HepG2 (cell line): ENCODE data around the gene SLIT3. TPM values are rescaled to one million over a fixed set of nuclear protein-coding genes. Genes with fewer than 3 reads are reported as not detected.

ENCODE experiments used
- ATAC-seq: fragments of 200-7000 bp; cut with Tn5 transposase; 3 replicates; pipeline ENCODE4 v1.9.1; 2020; ENCODE audit warnings: mild to moderate bottlenecking, moderate library complexity
- BruUV-seq: library from RNA; stranded (reverse); fragments of 400-500 nt; replicated peaks from 2 replicates; lab custom pipeline; 2021; lab: Mats Ljungman, UMichigan
- CTCF ChIA-PET: fragments of 300-600 bp; formaldehyde crosslinking; extraction: SDS; loops from one replicate; lab custom pipeline; 2021; ENCODE audit warnings: low total read pairs, inconsistent platforms, low intra/inter-chr PET ratio; lab: Yijun Ruan, JAX
- POLR2A ChIA-PET: fragments of 350-600 bp; sonication (Branson Sonifier 250); formaldehyde crosslinking; loops from one replicate; lab custom pipeline; 2020; ENCODE audit warnings: antibody characterized with exemption, inconsistent platforms; lab: Yijun Ruan, JAX
- DNase-seq: peaks from one replicate; pipeline ENCODE4 v3.0.0-alpha.2; 2015; ENCODE audit warnings: low spot score
- FAIRE-seq: peaks from 3 replicates; lab custom pipeline; 2011; peaks lifted over from hg19 to GRCh38; lab: Jason Lieb, UNC
- H2AFZ ChIP-seq: one replicate; pipeline ENCODE4 v1.6.1; 2011; ENCODE audit warnings: low read length, inconsistent platforms
- H3K27ac ChIP-seq: fragments of 300-600 bp; 3 replicates; pipeline ENCODE4 v1.8.0; 2011; ENCODE audit warnings: mixed run types, mild to moderate bottlenecking, mixed read lengths, low read length, inconsistent platforms; ENCODE audit not compliant: insufficient read depth; ENCODE audit errors: extremely low read length
- H3K27me3 ChIP-seq, 2 experiments: fragments of 200-600 bp in 1 of 2; 2 replicates in 1 of 2; 3 replicates in 1 of 2; pipeline versions ENCODE4 v1.6.0 to v1.8.0; 2011; ENCODE audit warnings: low read length in 2 of 2, mild to moderate bottlenecking in 2 of 2, moderate library complexity in 2 of 2, inconsistent platforms in 1 of 2; ENCODE audit not compliant: insufficient read depth in 2 of 2, control insufficient read depth in 1 of 2
- H3K36me3 ChIP-seq, 2 experiments: fragments of 200-600 bp in 1 of 2; replicated peaks in 1 of 2; 2 replicates in 1 of 2; 3 replicates in 1 of 2; pipeline versions ENCODE4 v1.5.1 to v1.8.0; 2011; ENCODE audit warnings: low read length in 2 of 2, inconsistent platforms in 1 of 2; ENCODE audit not compliant: insufficient read depth in 2 of 2, control insufficient read depth in 1 of 2
- H3K4me1 ChIP-seq: 2 replicates; pipeline ENCODE4 v1.5.1; 2012; ENCODE audit warnings: low read length, inconsistent platforms; ENCODE audit not compliant: insufficient read depth
- H3K4me2 ChIP-seq: 2 replicates; pipeline ENCODE4 v1.6.0; 2011; ENCODE audit warnings: low read depth, low read length, inconsistent platforms
- H3K4me3 ChIP-seq, 3 experiments: fragments of 200-600 bp in 1 of 3; sonication (generic), shearing (Covaris generic) in 1 of 3; replicated peaks in 1 of 3; 2 replicates each; pipeline ENCODE4 v1.5.1; 2011 to 2016; ENCODE audit warnings: low read length in 3 of 3, inconsistent platforms in 2 of 3, low read depth in 2 of 3, mild to moderate bottlenecking in 2 of 3, control low read depth in 1 of 3, mixed read lengths in 1 of 3; ENCODE audit not compliant: insufficient read depth in 1 of 3
- H3K79me2 ChIP-seq: one replicate; pipeline ENCODE4 v1.6.1; 2011; ENCODE audit warnings: low read length, inconsistent platforms; ENCODE audit not compliant: insufficient read depth
- H3K9ac ChIP-seq: 2 replicates; pipeline ENCODE4 v1.6.0; 2011; ENCODE audit warnings: mild to moderate bottlenecking, low read depth, low read length, inconsistent platforms; ENCODE audit not compliant: insufficient read depth
- H3K9me3 ChIP-seq: 2 replicates; pipeline ENCODE4 v1.5.1; 2012; ENCODE audit warnings: mild to moderate bottlenecking, low read length
- H4K20me1 ChIP-seq: 2 replicates; pipeline ENCODE4 v1.6.0; 2011; ENCODE audit warnings: inconsistent platforms, mild to moderate bottlenecking, low read length, moderate library complexity; ENCODE audit not compliant: insufficient read depth
- ERF ChIP-seq: IDR thresholded peaks from 2 replicates; pipeline ENCODE4 v1.6.1; 2018; ENCODE audit warnings: missing biosample characterization, missing genetic modification reagents
- EZH2 ChIP-seq: conservative IDR thresholded peaks from 2 replicates; pipeline ENCODE4 v1.6.1; 2012; ENCODE audit warnings: mild to moderate bottlenecking, low read depth, low read length, moderate library complexity
- GMEB1 ChIP-seq: sonication (generic); formaldehyde crosslinking; IDR thresholded peaks from 2 replicates; pipeline ENCODE4 v1.5.1; 2020; ENCODE audit warnings: missing genetic modification reagents, mild to moderate bottlenecking, borderline replicate concordance
- IRF1 ChIP-seq: sonication (generic); formaldehyde crosslinking; IDR thresholded peaks from 2 replicates; pipeline ENCODE4 v1.4.0; 2020; ENCODE audit warnings: low read depth, mild to moderate bottlenecking, missing genetic modification reagents
- PBX2 ChIP-seq: IDR thresholded peaks from 2 replicates; pipeline ENCODE4 v1.6.1; 2016; ENCODE audit warnings: control low read depth
- PLSCR1 ChIP-seq: sonication (generic); formaldehyde crosslinking; IDR thresholded peaks from 2 replicates; pipeline ENCODE4 v1.5.0; 2020; ENCODE audit warnings: missing genetic modification reagents, mild to moderate bottlenecking, borderline replicate concordance
- TFAP4 ChIP-seq: sonication (generic); IDR thresholded peaks from 2 replicates; pipeline ENCODE4 v1.6.1; 2016; ENCODE audit warnings: low read depth, borderline replicate concordance
- ZNF275 ChIP-seq: sonication (generic); formaldehyde crosslinking; IDR thresholded peaks from 2 replicates; pipeline ENCODE4 v1.8.0; 2022; ENCODE audit warnings: missing genetic modification reagents, mild to moderate bottlenecking, inconsistent platforms, borderline replicate concordance
- ZNF282 ChIP-seq: fragments of 450-650 bp; IDR thresholded peaks from 2 replicates; pipeline ENCODE4 v1.6.1; 2018; ENCODE audit not compliant: partially characterized antibody
- ZNF335 ChIP-seq: sonication (generic); formaldehyde crosslinking; IDR thresholded peaks from 2 replicates; pipeline ENCODE4 v1.4.0; 2020; ENCODE audit warnings: missing genetic modification reagents
- ZNF576 ChIP-seq: sonication (generic); formaldehyde crosslinking; IDR thresholded peaks from 2 replicates; pipeline ENCODE4 v1.4.0; 2020; ENCODE audit warnings: mild to moderate bottlenecking, missing genetic modification reagents
- WGBS: methylation state at CpG from one replicate; pipeline ENCODE4 v1.1.6; 2017; ENCODE audit warnings: low lambda C conversion rate; 5-methylcytosine and 5-hydroxymethylcytosine counted together
- in situ Hi-C: cut with HindIII; loops from 2 replicates; pipeline ENCODE4 v1.10.0; 2017; ENCODE audit warnings: low pct_unique_long_range_greater_than_20kb; ENCODE audit not compliant: extremely low pct_ligation_motif_present
- intact Hi-C: fragments of 100-400 bp; cut with micrococcal nuclease; formaldehyde crosslinking; loops from one replicate; pipeline ENCODE4 v1.10.0; 2022; ENCODE audit not compliant: unreplicated experiment
- polyA plus RNA-seq, 8 experiments: library from polyadenylated mRNA; depleted of rRNA in 3 of 8; stranded (reverse) in 7 of 8; unstranded in 1 of 8; fragments of >200 nt; fragmentation: Illumina TruSeq in 4 of 8; extraction: Trizol in 4 of 8; gene quantifications; 2 replicates each; pipeline versions ENCODE4 v1.2.1 to v1.2.3, GENCODE V29; 2011 to 2016; ENCODE audit warnings: low read depth in 4 of 8, missing spikeins in 1 of 8, mixed read lengths in 1 of 8; ENCODE audit not compliant: insufficient read depth in 1 of 8
- total RNA-seq, 5 experiments: library from RNA; depleted of rRNA; stranded (reverse); fragments of >200 nt; fragmentation: Illumina TruSeq; extraction: Trizol; gene quantifications; 2 replicates each; pipeline ENCODE4 v1.2.3, GENCODE V29; 2016; ENCODE audit warnings: low read depth in 1 of 5

The SLIT3 gene
- total and polyA plus RNA-seq, 2 of the 13 experiments (the other 11 are each of a cell fraction or from before 2014, with no cell fraction given): not detected

- ChIA-PET POLR2A (no interaction called here), CTCF (no interaction called here)
- no peaks in the 10 kb centered on the region for H3K4me1 ChIP-seq
- TF ChIP-seq PBX2 (no peak), TFAP4 (no peak), IRF1 (CRISPR knock-in tag) (no peak), ZNF275 (CRISPR knock-in tag) (no peak), PLSCR1 (CRISPR knock-in tag) (no peak), EZH2 (no peak), ZNF576 (no peak), GMEB1 (CRISPR knock-in tag) (no peak), ERF (CRISPR knock-in tag) (no peak), ZNF335 (no peak), ZNF282 (no peak)
- H2AFZ ChIP-seq: no peak overlapping the region
- no peak overlapping the region for H3K4me2 ChIP-seq
- BruUV-seq: no TSS peak
- no peaks in the 10 kb centered on the region for H3K79me2 ChIP-seq
- WGBS: no CpG with 5 or more reads among the region's 2 CpGs
- peaks cover 0 to 2% of the 10 kb centered on the region in 2 experiments; a peak in 1 of 5 replicates for H3K27me3 ChIP-seq
- no peak for FAIRE-seq
- DNase-seq: no peak
- H3K36me3 ChIP-seq: no peaks in the 10 kb centered on the region
- H3K27ac ChIP-seq: no peak overlapping the region
- no peak overlapping the region for H3K9ac ChIP-seq
- H3K4me3 ChIP-seq: no peak overlapping the region
- H4K20me1 ChIP-seq: no peaks in the 10 kb centered on the region
- intact Hi-C loops: no loop called here
- ATAC-seq: no peak
- H3K9me3 ChIP-seq: no peaks in the 10 kb centered on the region
- in situ Hi-C loops: no loop called here
These were observed 200.2 kb downstream of the SLIT3 start for GRCh38 chr5:169100735-169101075.
